DMS79 (cell line): ENCODE measurements around the gene CYBA.

Source experiments
- DNase-seq: peaks from one replicate; lab custom pipeline; 2025; lab: John Stamatoyannopoulos, UW

CYBA gene

DNA sequence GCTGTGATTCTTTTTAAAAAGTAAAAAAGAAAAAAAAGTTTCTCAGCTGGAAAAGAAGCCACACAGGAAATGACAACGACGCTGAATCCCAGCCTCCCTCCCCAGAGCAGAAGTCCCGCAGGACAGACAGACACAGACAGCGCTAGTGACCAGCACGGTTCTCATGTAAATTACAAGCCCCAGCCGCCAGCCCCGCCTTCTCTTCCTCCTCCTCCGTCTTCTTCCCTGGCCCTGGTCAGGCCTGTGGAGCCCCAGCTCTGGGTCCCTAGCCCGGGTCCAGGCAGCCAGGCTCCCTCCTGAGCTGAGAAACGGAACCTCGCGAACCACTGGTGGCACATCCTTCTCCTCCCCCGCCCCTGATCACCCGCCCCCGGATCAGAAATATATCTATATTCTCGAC, 19.5 kb downstream of the CYBA start:
- DNase-seq: no peak

DNA sequence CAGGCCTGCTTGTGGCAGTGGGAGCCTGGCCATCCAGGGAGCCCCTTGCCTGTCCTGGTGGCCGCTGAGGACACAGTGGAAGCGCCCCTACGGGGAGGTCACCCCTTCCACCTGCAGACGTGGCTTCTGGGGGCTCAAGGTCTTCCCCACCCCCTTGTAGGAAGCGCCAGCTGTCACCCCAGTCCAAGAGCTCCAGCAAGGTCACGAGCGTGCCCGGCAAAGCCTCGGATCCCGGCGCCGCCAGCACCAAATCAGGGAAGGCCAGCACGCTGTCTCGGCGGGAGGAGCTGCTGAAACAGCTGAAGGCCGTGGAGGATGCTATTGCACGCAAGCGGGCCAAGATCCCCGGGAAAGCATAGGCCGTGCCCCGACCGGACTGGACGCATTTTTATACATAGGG, 19.9 kb downstream of the CYBA start:
- DNase-seq: no peak

DNA sequence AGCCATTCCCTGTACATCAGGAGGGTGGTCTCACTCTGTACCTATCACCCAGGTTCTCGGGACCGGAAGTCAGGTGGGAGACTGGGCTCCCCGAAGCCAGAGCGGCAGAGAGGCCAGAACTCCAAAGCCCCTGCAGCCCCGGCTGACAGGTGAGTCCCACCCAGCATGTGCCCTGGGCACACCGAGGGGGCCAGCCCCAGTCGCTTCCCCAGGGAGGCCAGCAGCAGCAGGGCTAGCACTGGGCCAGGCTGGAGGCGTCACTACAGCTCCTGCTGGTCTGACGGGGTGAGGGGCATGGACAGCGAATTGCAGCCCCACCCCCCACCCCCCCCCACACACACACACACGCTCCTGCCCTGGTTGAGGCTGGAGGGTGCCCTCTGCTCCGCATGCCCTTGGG, 20.4 kb downstream of the CYBA start:
- DNase-seq: no peak

DNA sequence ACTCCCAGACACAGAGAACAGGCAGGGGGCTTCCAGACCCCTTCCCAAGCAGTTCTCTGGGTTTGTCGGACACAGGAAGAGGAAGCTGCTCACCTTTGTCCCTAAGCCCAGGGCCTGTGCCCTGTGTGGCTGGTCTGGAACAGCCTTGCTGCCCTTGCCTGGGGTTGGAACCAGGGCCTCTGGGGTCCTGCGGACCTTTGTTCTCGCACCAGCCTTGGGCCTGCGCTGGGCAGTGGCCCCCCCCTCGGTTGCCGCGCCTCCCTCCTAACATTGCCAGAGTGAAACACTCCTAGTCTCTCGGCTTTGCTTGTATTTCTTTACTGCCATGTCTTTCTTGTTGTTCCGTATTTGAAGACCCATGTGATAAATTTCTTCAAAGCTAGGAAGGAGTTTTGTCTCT, 21.0 kb downstream of the CYBA start:
- no peak for DNase-seq

DNA sequence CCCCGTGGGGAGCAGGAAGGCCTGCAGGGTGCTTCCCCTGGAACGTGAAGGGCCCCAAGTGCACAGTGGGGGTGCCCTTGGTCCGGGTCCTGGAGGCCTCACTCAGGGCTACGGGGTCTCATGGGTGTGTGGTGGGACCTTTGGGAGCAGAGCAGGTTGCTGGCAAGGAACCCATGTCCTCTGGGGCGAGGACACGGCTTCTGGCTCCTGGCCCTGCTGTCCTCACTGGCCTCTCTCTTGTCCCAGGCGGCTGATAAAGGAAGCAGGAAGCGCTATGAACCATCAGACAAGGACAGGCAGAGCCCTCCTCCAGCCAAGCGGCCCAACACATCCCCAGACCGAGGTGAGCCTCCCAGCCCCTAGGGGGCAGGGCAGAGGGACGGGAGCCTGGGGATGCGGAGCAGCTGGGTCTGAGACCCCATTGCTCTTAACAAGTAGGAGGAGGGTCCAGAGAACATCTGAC, 22.3 kb downstream of the CYBA start:
- no peak for DNase-seq

DNA sequence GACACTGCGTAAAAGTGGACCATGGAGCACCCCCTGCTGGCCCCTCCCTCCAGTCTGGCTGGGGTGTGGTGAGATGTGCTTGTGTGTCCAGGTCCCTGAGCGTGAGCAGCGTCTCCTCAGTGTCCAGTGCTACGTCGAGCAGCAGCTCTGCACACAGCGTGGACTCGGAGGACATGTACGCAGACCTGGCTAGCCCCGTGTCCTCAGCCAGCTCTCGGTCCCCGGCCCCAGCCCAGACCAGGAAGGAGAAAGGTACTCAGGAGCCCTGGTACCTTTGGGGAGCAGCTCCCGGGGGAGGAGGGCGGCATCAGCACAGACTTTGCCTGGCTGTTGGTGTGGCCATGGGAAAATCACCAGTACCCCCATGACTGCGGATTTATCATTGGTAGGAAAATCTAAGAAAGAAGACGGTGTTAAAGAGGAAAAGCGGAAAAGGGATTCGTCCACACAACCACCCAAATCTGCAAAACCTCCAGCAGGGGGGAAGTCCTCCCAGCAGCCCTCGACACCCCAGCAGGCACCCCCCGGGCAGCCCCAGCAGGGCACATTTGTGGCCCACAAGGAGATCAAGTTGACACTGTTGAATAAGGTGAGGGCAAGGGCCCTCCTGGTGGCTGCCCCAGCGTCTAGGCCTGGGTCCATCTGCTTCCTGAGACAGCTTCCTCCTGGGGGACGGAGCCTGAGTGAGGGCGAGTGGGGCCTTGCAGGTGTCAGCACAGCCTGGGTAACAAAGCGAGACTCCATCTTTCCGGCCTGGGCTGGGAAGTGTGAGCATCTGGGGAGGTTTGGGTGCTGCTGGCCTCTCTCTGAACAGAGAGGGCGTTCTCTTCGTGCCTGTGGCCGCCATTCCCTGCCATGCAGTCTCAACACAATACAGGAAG, 23.1 kb downstream of the CYBA start:
- DNase-seq: no peak

DNA sequence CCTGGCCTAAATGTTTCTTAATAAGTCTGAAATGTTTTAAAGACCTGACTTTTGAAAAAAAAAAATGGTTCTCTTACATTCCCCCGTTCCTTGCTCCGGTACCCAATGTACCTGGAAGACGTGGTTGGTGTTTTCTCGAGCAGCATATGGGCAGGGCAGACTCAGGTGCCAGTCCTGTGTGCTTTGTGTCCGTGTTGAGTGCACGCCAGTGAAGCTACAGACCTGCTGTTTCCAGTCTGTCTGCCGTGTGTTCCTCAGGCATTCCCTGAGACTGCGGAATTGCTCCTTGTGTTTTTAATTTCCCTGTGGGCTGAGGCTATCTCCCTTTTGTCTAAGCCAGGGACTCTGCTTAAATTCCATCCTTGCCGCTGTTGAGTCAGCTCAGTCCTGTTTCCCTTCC, 24.2 kb downstream of the CYBA start:
- no peak for DNase-seq

DNA sequence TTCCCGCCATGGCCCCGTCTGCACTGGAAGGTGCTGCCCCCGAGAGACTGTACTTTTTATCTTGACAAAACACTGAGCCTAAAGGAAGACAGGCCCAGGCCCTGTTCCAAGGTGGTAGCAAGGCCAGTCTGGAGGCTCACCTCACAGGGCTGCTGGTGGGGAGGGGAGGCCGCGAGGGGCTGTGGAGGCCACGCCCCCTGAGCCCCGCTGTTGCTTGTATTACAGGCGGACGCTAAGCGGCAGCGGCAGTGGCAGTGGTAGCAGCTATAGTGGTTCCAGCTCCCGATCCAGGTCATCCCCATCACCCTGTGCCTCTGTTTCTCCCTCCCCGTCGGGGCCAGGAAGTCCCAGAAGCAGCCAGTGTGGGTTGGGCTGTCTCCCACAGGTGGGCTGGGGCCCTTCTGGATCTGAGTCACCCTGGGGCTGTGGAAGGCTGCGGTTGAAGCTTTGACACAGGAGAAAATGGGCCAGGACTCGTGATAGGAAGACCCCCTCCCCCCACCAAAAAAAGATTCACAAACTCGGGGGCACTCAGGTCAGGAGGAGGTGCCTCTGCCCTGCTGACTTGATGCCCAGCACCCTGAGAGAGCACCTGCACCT, 25.8 kb downstream of the CYBA start:
- no peak for DNase-seq

DNA sequence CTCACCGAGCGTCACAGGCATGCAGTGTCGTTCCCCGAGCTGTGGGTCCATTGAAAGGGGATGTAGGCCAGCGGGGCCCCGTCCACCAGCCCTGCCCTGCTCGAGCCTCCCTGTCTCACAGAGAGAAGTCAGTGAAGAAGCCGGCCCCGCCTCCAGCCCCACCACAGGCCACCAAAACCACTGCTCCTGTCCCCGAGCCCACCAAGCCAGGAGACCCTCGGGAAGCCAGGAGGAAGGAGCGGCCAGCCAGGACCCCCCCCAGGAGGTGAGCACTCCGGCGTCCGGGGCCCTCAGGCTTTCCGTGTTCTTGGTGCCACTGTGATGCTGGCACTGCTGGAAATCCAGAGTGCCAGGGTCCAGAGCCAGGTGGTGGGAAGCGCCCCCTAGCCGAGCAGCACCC, 26.4 kb downstream of the CYBA start:
- DNase-seq: no peak

DNA sequence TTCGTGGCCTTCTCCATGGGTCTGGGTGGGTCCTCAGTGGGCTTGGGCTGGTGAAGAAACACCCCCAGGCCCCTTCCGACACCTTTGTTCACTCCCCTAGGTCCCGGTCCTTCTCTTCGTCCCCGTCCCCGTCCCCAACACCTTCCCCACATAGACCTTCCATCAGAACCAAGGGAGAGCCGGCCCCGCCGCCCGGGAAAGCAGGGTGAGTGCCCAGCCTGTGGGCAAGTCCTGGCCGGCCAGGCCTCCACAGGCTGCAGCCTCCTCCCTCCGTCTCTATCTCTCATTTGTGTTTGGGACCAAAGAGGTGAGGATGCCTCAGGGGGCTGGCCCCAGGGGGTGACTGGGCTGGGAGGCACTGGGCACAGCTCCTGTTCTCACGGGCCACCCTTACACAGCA, 27.0 kb downstream of the CYBA start:
- DNase-seq: no peak

DNA sequence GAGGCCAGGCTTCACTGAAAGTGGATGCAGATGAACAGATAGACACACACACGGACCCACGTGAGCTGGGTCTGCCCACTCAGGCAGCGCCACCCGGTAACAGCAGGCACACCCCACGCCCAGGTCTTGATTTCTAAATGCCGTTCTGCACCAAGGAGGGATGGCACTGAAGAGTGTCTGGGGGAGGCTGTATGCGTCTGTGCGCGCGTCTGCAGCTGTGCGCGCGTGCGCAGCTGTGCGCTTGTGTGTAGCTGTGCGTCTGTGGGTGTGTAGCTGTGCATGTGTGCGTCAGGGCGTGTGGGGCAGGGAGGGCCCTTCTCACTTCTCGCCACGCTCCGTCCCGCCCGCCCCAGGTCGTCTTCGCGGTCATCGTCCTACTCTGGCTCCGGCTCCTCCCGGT, 28.0 kb downstream of the CYBA start:
- no peak for DNase-seq

DNA sequence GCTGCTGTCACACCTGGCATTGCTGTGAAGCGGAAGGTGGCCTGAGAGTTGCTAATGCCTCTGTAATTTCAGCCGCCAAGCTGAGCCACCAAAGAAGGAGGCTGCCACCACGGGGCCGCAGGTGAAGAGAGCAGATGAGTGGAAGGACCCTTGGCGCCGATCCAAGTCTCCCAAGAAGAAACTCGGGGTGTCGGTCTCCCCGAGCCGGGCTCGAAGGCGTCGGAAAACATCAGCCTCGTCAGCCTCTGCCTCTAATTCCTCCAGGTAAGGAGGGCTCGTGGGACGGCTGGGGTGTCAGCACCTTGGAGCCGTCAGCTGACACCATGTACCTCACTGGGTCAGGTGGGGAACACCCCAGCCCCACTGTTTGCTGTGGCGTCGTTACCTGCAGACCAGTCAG, 28.7 kb downstream of the CYBA start:
- no peak for DNase-seq

DNA sequence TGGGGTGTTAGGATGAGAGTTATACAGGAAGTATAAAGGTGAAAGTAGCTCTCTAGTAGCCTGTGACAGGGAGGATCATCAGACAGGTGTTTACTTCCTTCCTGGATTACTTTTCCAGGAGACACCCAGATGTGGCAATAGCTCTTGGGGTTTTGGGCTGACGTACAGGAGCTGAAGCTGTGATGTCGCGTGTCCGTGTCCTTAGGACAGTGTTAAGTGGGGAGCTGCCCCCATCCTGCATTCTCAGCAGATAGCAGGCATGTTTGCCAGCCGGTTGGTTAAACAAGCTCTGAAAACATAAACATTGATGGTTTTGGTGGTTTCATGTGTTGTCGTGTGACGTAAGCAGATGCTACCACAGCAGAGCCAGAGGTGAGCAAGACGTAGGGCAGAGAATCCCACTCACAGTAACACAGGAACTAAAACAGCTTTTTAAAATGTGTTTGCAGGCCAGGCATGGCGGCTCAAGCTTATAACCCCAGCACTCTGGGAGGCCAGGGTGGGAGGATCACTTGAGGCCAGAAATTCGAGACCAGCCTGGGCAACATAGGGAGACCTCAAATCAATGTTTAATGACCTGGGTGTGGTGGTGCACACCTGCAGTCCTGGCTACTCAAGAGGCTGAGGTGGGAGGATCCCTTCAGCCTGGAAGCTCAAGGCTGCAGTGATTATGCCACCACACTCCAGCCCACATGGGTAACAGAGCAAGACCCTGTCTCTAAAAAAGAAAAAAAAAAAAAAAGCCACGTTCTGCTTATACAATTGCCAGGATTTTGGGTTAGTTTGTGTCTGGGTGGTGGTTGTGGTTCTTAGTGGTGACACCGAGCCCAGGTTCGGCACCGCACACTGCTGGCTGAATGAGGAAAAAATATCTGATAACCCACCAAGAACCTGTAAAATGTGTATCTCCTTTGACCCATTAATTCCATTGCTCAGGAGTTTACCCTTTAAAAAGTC, 30.7 kb downstream of the CYBA start:
- no peak for DNase-seq

DNA sequence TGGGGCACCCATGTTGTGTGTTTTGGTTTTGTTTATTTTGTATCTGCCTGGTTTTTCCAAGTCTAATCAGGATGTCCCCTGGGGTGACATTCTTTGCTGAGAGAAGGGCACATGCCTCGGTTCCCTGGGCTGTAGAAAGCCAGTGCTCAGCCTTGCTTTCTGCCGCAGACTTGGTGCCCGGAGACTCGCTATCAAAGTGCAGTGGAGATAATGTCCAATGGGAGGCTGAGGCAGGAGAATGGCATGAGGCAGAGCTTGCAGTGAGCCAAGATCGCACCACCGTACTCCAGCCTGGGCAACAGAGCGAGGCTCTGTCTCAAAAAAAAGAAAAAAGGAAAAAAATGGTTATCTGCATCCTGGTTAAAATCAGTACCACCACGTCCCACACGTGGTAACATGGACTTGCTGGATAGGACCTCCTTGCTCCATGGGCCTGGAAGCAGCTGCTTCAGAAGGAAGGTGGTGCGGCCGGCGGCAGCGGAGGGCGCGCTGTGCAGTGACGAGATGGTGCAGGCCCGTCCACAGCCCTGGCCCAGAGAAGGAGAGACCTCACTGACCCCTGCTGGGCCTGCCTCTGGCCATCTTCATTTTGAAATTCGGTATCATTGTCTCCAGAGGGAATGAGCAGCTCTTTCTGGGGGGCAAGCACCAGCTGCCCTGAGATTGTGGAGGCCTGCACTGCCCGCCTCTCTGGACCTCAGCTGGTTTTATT, 31.7 kb downstream of the CYBA start:
- DNase-seq: no peak

DNA sequence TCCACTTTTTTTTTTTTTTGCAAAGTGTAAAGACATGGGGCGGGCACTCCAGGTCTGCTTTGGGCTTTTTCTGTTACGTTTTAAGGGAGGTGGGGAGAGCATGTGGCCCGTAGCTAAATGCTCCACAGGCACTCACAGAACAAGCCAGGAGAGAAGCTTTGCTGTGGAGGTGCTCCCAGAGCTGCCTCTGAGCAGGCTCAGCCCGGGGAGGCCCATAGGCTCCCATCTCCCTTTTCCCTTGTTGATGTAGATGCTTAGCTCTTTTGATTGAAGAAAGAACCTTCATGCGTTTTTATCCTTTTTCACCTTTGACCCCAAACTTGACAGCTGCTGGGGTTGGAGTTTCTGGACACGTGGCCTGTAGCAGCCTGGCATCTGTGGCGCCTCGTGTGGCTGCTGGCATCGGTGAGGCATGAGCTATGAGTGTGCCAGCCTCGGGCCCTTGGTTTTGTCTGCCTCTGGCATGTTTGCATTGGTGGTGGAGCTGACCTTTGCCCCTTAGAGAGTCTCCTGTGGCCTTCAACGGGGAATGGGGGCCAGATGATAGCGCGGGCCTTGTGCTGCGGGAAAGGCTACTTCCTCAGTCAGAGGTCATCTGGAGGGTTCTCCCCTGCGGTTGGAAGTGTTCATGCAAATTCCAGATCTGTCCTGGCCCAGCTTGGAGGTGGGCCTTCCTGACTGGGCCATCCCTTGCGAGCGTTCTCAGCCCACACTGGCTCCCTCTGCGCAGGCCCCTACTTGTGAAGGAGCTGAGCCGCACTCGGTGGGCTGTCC, 32.5 kb downstream of the CYBA start:
- no peak for DNase-seq

DNA sequence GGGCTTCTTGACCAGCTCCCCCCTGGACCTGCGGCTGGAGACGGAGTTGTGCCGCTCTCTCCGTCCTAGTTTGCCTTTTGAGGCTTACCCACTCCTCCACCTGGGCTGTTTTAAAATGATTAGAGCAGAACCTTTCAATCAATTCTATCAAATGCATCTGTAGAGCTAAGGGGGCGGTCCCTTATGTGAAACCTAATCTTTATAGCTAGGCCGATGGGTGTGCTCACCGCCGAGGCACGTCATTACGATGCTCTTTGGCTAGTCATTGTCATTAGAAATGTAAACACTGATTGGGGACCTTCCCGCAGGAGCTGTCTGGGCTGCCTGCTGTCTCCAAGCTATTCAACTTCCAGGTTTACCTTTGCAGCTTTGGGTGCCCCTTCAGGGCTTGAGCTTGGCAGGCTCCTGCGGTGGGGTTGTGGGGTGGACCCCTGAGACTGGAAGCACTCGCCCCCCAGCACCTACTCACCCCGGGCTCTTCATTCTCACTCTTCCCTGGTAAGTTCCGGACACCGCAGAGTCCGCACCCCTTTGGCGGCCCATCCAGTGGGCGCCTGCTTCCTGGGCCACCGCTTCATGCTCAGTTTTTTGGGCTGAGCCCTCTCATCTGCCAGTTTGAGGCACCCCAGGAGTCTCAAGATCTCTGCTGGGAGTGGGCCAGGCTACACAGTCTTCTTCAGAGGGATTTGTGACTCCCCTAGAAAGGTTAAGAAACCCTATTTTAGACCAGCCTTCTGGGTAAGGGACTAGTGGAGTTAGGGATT, 33.4 kb downstream of the CYBA start:
- DNase-seq: peak; percentile 16

DNA sequence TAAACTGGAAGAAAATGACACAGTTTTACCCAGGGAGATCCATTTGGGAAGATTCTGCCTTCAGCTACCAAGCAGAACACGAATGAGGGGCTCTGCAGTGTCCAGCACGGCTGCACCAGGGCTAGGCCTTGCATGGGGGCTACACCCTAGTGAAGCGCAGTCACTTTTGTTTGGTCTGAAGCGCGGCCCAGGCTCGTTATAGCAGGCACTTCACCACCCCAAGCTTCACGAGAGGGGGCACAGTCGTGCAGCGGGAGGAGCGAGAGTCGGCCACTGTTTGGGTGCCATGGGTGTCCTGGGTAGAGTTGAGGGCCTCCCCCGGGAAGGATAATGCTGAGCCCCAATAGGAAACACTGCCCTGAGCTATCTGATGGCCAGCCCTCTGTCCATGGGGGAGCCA, 34.1 kb downstream of the CYBA start:
- DNase-seq: peak; percentile 8

DNA sequence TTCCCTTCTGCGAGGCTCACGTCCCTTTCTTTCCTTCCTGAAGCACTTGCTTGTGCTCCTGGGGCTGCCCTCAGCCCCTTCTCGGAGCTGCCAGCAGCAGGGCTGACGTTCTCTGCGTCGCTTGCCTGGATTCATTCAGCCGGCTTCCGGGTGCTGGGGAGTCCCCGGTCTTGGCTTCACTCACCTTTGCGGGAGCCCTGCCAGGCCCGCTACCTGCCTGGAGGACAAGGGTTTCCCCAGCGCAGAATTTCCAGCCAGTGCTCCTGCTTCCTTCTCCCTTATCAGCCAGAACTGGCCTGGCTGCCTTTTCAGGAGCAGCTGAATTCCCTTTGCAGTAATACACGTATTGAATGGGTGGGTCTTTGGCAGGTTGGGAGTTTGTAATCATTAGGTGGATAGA, 34.5 kb downstream of the CYBA start:
- DNase-seq: peak; percentile 18

DNA sequence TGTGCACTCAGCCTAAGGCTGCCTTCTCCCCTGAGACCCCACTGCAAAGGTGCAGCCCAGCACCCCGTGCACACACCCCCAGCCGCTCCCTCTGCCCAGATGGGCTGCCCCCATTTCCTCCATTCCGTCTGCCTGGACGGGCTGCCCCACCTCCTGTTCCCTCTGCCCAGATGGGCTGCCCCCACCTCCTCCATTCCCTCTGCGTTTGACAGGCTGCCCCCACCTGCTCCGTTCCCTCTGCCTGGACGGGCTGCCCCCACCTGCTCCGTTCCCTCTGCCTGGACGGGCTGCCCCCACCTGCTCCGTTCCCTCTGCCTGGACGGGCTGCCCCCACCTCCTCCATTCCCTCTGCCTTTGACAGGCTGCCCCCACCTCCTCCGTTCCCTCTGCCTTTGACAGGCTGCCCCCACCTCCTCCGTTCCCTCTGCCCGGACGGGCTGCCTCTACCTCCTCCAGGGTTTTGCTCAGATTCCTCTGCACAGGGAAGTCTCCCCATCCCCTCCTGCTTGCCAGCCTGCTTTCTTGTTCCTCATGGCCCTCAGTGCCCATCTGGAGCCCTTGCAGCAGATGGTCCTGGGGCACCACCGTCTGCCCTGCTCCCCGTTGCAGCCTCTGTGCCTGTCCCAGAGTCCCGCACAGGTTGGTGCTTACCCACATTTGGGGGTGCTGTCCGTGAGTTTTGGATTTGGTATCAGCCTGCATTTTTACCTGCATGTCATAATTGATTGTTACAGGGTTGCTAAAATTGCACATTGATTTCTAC, 35.9 kb downstream of the CYBA start:
- DNase-seq: no peak
